C4-2B (cell line): ENCODE measurements around the gene SNX14.
"Not testable (repeated sequence)": the region's sequence is repeated elsewhere in the genome, so short reads cannot be mapped to it uniquely, and the experiment has no call there.

Experiments used
- H3K27ac ChIP-seq: fragments of 450-650 bp; 2 replicates; pipeline ENCODE4 v1.5.1; 2017
- ZFX ChIP-seq: fragments of 450-650 bp; IDR thresholded peaks from 2 replicates; pipeline ENCODE4 v1.6.1; 2017
- TF ChIP-seq, protein P1 (sequence below): fragments of 450-650 bp; conservative IDR thresholded peaks from 2 replicates; pipeline ENCODE4 v1.5.1; 2017; ENCODE audit warnings: mild to moderate bottlenecking

Gene SNX14

GRCh38 chr6:85585741-85586140 is 7.9 kb downstream of the SNX14 start:
- TF ChIP-seq, protein P1, sequence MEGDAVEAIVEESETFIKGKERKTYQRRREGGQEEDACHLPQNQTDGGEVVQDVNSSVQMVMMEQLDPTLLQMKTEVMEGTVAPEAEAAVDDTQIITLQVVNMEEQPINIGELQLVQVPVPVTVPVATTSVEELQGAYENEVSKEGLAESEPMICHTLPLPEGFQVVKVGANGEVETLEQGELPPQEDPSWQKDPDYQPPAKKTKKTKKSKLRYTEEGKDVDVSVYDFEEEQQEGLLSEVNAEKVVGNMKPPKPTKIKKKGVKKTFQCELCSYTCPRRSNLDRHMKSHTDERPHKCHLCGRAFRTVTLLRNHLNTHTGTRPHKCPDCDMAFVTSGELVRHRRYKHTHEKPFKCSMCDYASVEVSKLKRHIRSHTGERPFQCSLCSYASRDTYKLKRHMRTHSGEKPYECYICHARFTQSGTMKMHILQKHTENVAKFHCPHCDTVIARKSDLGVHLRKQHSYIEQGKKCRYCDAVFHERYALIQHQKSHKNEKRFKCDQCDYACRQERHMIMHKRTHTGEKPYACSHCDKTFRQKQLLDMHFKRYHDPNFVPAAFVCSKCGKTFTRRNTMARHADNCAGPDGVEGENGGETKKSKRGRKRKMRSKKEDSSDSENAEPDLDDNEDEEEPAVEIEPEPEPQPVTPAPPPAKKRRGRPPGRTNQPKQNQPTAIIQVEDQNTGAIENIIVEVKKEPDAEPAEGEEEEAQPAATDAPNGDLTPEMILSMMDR, result no peak
- TF ChIP-seq ZFX, result no peak

GRCh38 chr6:85582832-85583231 is 10.8 kb downstream of the SNX14 start:
- H3K27ac ChIP-seq, result not testable (repeated sequence)

More at GRCh38 chr6:85585741-85586140, 7.9 kb downstream of the SNX14 start:
- no peak overlapping the region for H3K27ac ChIP-seq

DNA sequence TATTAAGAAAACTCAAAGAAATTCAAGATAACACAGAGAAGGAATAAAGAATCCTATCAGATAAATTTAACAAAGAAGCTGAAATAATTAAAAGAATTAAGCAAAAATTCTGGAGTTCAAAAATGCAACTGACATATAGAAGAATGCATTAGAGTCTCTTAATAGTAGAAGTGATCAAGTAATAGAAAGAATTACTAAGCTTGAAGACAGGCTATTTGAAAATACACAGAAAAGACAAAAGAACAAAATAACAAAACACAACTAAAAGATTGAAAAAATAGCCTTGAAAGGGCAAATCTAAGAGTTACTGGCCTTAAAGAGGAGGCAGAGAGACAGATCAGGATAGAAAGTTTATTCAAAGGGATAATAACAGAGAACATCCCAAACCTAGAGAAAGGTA is 12.1 kb downstream of the SNX14 start:
- no peak overlapping the region for H3K27ac ChIP-seq
- no peak for TF ChIP-seq ZFX
- TF ChIP-seq, protein P1, result no peak

DNA sequence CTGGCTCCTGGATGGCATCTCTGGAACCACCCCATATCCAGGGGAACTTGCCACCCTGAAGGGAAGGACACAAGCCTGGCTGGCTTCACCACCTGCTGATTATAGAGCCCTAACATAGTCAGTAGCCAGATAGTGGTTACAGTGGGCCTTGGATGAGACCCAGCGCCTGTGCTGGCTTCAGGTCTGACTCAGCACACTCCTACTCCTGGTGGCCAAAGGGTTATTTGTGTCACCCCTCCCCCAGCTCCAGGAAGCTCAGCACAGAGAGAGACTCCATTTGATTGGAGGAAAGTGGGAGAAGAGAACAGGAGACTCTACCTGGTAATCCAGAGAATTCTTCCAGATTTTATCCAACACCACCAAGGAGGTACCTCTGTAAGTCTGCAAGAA is 12.8 kb downstream of the SNX14 start:
- no peak for TF ChIP-seq ZFX
- peak overlapping the region; percentile 78 for H3K27ac ChIP-seq

- peak overlapping the region; percentile 78 for H3K27ac ChIP-seq
- TF ChIP-seq, protein P1, result no peak
- no peak for TF ChIP-seq ZFX
Observed at GRCh38 chr6:85580118-85580877, 13.4 kb downstream of the SNX14 start.

GRCh38 chr6:85579581-85579980 is 14.1 kb downstream of the SNX14 start:
- no peak for TF ChIP-seq ZFX
- TF ChIP-seq, protein P1, result peak; percentile 20
- peak overlapping the region; percentile 78 for H3K27ac ChIP-seq

DNA sequence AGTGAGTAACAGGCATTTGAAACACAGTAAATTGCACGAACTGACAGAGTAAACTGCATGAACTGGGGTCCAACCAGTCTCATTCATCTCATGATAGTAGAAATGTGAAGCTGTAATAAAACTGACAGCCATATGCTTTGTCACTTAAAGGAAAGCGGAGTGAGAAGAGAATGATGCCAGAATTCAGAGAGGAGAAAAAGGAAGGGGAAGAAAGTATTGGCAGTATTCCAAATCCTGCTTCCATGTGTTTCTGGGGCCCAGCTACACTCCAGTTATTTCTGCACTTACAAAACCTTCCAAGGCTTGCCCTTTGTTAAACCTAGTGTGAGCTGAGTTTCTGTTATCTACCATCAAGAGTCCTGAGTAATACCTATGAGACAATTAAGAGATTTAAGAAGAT is 17.2 kb downstream of the SNX14 start:
- H3K27ac ChIP-seq, result no peak overlapping the region
- TF ChIP-seq, protein P1, result no peak
- no peak for TF ChIP-seq ZFX

GRCh38 chr6:85574932-85575598 is 18.6 kb downstream of the SNX14 start:
- TF ChIP-seq, protein P1, result no peak
- TF ChIP-seq ZFX, result no peak
- H3K27ac ChIP-seq, result no peak overlapping the region
